Activated CD4-positive, CD25-positive, alpha-beta regulatory T cell (primary cell): ENCODE measurements around the gene LSM3.

Experiments used
- DNase-seq, 4 experiments: peaks; one replicate each; lab custom pipeline; 2025; lab: John Stamatoyannopoulos, UW

The LSM3 gene

DNA sequence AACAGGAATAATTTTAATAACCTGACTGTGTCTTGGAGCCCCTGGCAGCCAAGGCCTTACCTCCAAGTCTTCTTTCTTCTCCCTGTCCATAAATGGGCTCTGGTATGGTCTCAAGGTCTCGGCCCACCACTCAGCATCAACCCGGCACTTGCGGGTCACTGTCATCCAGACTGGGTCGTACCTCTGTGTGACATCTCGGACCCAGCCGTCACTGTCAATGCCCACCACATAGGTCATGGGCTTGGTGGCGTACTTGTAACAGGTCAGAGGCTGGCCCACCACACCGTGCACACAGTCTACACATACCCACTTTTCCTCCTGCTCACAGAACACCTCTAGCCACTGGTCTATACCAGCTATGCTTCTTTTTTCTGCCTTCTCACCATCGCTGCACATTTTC is 20.7 kb upstream of the LSM3 start:
- no peak for DNase-seq

DNA sequence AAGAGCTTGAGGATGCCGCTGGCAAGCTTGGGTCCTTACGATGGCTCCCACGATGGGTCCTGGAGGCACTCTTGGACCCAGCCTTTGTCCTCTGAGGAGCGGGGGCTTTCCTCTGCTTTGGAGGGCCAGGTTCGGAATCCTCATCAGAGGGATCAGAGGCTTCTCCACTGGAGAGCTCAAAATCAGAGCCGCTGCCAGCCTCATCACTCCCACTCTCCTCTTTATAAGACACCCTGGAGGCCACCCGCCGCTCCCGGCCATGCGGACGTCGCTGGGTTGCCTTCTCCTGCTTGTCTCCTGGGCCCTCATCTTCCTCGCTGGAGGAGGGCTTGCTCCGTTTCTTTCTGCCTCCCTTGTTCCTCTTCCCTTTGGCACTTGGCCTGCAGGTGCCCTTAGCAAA is 20.2 kb upstream of the LSM3 start:
- no peak for DNase-seq

DNA sequence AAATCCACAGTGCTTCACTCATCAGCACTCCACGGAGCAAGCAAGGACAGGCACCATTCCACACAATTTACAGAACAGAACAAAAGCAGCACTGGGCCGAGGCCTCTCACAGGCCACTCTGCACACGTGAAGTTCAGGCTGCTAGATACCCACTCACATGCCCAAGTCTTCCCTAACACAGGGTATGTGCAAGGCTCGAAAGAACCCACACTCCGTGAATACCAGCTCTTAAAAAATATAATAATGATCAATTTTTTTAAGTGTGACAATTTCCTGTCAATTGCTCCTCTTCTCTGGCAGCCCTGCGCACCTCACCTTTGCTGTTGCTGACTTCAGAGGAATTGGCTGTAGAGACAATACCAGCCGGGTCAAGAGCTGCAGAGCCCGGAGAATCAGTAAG is 19.2 kb upstream of the LSM3 start:
- no peak for DNase-seq

DNA sequence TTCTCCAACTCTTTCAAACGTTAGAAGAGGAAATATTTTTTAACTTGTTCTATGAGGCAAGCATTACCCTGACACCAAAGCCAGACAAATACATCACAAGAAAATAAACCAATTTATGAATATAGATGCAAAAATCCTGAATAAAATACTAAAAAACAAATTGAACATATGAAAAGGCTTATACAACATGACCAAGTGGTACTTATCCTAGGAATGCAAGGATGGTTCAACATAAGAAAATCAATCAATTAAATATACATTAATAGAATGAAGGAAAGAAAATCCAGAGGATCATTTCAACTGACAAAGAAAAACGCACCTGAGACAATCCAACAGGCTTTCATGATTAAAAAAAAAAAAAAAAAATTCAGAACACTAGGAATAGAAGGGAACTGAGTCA is 17.3 kb upstream of the LSM3 start:
- DNase-seq: no peak

DNA sequence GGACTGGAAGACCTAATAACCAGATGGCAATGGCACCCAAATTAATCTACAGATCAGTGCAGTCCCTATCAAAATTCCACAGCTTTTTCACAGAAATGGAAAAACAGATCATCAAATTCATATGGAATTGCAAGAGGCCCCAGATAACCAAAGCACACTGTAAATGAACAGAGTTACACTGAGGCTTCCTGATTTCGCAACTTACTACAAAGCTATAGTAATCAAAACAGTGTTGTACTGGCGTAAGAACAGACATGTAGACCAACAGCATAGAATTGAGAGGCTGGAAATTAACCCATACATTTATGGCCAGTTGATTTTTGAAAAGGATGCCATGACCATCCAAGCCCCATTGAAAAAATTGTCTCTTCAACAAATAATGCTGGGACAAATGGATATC is 16.4 kb upstream of the LSM3 start:
- no peak for DNase-seq

DNA sequence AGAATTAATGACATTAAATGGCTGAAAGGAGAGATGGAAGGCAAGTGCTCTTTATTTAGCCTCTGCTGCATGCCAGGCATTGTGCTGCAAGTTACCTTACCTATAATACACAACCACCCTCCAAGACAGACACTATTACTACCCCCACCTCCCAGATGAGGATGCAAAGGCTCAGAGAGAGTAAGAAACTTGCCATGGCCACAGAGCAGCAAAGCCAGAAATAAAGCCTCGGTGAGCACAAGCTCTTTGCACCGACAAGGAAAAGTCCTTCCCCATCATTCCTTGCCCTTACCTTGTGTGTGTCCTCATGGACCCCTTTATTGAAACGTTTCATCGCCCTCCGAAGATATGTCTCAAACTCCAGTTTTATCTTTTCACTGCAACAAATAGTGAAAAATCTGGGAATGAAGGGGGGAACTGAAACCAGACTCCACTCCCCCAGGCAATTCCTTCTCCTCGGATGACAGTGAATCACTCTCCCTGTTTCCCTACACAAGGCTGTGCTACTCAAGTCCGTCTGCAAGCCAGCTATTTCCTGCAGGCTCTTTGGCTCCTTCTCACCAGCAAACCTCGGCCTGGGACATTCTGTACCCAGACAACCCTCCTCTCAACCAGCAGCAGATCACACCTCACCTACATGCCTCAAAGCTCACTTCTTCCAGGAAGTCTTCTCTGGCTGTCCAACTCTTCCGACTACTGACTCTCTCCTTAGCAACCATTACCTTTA is 11.6 kb upstream of the LSM3 start:
- no peak for DNase-seq

DNA sequence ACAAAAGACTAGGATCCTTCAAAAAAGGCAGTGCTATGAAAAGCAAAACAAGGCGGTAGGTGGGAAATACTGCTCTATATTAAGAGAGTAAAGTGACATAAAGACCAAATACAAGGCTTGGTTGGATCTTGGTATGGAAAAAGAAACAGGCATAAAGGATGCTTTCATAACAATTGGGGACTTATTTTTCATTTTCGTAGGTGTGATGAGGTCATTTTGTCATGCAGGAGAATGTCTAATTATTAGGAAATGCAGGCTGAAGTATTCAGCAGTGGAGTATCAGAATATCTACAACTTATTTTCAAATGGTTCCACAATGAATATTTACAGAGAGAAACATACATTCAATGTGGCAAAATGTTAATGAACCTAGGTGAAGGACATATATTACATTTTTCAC is 9.2 kb upstream of the LSM3 start:
- DNase-seq: no peak

DNA sequence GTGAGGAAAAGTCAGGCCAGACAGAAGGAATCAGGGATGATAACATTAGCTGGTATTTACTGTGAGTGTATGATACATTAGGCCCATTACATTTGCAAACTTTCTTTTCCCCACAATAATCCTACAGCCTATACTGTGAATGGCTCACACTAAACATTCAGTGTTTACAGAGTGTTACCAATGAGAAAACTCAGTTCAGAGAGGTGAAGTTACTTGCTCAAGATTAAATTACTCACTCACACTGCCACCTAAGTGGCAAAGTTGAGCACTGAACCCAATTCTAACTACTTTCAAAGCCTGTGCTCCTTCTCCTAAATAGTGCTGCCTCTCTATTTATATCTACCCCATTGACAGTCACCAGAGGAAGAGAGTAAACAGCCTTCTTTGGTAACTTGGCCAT is 8.7 kb upstream of the LSM3 start:
- DNase-seq: no peak

DNA sequence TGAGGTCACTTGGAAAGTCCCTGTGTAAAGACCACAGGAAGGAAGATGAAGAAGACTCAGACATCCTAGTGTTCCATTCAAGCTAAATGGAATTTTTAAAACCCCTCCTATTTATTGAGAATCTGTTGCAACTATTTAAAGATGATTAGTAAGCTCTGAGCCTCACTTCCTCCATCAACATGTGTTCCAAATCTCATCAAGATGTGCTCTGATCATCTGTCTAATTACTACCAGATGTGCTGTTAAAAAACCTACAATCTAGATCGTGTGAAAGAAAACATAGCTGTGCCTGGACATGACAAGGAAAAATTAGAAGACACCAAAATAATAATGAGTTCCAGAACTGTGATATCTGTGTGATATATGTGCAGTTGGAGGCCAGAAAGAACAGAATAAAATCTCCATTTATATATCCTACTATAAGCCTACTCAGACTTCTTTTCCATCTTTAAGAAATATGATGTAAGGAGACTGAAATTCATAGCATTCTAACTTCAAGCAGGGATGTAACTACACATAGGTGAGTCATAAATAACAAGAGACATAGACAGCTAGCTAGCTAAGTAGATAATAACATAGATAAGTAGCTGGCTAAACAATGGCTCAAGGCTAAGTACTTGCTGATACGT is 8.0 kb upstream of the LSM3 start:
- no peak for DNase-seq

DNA sequence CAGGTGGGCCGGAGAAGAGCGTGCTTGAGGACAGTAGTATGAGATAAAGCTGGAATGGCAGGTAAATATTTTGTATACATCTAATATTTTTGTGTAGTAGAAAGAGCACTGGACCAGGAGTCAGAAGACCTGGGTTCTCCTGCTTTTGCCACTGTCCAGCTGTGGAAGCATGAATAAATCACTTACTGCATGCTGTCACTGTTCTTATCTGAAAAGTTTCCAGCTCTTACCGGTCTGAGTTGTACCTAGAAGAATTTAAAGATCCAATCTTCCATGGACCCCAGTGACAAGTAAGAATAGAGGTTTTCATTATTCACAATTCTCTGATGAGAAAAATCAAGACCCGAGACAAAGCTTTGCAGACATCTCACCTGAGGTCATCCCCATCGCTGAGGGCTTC is 6.1 kb upstream of the LSM3 start:
- no peak for DNase-seq

DNA sequence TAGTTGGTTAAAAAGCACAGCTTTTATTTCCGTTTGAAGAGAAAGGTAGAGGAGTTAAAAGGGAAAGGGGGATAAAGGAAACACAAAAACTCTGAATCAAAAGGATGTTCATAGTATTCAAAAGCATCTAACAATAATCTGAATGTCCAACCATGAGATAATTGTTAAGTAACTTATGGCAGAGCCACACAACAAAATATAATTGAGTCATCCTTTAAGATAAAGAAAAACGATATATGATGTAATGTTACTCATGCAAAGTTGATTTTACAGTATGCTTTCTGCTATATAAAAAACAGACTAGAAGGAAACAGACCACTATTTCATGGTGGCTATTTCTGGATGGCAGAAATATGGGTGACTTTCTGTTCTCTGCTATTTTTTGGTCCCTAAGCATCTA is 4.1 kb upstream of the LSM3 start:
- DNase-seq: no peak

DNA sequence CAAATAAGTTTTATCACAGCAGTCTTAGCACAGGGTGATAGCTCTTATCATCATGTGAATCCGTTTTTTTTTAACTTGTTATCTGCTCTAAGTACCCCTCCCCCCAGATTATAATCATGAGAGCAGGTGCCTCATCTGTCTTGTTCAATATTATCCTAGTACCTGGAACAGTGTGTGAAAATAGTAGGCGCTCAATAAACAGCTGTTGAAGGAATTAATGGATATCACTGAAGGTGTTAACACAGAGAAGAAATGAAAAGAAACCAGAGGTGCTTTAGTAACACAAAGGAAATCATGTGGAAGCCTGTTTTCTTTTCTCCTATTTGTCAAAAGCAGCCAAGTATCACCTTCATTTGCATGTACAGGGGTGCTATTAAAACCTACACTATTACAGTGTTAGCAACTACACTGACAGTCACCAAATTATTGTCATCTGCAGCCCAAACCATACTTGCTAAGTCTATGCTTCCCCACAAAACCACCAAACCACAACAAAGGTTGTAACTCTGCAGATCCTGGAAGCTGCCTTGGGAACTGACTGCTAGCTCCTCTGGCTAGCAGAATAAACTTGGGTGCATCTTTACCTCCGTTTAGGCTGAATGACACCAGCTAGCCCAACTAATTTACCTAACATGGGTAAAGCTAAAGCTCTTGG is 3.1 kb upstream of the LSM3 start:
- no peak for DNase-seq

DNA sequence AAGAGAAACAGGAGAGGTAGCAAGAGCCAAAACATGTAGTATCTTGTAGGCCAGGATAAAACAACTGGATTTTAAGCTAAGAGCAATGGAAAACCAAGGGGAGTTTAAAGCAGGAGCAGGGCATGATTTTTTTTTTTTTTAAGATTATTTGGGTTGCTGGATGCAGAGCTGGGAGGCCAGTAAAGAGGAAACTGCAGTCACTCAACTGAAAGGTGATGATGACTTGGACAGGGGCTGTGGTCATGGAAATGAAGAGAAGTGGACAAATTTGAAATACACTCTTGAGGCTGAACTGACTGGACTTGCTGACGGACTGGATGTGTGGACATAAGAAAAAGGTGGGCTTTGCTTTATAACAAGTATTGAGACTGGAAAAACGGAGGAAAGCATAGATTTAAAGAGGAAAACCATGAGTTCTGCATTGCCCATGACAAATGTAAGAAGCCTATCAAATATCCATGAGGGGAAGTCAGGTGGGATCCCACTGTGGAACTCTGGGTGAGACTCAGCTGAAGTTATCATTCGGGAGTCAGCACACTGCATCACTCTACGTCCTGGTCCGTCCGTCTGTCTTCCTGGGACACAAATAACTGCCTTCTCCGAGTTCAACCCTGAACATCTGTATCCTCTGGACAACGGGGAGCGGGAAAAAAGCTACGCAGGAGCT is 904 bp upstream of the LSM3 start:
- DNase-seq: no peak

DNA sequence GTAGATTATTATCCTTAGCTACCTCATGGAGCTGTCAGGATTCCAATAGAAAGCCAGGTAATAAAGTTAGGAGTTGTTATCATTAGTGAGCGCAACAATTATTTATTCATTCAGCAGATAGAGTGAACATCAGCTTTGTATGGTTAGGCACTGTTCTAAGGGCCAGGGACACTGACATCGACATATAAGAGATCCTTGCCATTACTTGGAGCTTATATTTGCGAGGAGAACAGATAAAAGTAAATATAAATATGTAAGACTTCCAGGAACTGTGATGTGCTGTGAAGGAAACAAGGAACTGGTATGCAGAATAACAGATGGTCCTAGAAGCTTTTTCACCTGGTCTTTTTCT is 473 bp downstream of the LSM3 start:
- DNase-seq: no peak

DNA sequence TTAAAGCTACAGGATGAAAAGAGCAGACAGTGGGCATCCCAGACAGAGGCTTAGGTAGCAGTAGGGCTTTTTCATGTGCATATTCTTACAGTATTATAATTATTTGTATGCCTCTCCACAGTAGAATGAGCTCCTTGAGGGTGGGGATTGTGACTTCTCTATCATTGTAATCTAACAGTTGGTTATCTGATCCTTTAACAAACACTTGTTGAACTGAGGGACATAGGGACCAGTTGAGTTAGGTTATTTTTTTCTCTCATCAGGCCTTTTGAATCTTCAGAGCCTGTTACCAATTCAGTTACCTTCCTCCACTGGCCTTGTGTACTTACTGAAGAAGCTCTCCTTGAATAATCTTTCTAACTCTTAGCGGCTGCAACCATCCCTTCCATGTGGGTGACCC is 1.2 kb downstream of the LSM3 start:
- no peak for DNase-seq

DNA sequence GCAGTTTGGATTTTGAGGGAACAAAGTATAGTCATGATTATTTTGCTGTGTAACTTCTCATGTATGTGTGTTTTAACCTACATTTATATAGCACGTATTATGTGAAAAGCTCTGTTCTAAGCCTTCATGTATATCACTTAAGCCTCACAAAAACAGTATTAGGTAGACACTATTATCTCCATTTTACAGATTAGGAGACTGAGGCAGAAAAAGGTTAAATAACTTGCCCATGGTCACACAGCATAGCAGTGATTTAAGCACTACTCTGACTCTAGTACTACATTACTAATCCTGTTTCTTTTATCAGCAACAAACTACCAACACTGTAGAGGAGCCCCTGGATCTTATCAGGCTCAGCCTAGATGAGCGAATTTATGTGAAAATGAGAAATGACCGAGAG is 2.6 kb downstream of the LSM3 start:
- DNase-seq: no peak

DNA sequence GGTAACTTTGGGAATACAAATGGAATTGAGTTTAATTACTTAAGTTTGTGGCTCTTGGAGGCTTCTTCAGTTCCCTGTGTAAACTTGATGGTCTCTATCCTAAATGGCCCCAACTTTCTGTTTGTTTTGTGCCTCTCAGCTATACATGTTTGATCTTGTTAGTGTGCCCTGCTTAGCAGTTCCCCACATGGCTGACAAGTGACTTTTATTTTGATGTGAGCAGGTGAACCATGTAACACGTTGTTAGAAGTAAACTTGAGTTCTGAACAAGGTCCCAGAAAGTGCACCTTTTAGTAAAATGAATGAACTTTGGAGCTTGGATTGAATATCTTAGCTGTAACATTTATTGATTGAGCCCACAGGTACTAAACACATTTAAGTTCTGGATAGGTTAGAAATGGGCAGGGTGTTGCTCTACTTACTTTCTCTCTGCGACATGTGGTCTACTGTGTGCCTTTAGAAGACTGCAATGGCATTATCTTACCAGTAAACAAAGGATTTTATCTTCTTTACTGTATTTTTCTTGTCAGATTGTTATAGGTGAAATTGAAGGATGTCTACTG is 4.5 kb downstream of the LSM3 start:
- no peak for DNase-seq

DNA sequence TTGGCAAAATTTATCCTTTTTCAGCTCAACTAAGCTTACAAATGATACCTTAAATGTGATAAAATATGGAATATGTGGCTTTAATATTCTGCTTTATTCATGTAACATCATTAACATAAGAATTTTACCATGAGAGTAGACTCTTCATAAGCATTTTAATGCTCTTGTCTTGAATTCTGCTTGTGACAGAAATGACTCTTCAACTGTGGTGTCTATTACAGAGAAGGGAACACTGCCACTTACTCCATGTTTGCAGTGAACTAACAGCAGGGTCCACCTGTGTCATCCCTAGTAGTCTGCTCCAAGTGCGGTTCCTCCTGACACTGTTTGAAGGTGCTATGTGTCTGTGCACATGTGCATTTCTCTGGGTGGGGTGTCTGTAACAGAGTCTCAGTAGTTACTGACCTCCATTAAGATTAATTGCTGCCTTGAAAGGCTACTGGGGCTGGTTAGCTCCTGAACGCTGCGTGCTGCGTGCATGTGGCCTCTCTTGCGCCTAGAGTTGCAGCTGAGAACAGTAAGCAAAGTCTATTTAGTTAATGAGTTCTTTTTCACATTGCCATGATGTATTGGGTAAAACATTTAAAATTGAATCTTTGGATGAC is 8.3 kb downstream of the LSM3 start:
- DNase-seq: no peak

DNA sequence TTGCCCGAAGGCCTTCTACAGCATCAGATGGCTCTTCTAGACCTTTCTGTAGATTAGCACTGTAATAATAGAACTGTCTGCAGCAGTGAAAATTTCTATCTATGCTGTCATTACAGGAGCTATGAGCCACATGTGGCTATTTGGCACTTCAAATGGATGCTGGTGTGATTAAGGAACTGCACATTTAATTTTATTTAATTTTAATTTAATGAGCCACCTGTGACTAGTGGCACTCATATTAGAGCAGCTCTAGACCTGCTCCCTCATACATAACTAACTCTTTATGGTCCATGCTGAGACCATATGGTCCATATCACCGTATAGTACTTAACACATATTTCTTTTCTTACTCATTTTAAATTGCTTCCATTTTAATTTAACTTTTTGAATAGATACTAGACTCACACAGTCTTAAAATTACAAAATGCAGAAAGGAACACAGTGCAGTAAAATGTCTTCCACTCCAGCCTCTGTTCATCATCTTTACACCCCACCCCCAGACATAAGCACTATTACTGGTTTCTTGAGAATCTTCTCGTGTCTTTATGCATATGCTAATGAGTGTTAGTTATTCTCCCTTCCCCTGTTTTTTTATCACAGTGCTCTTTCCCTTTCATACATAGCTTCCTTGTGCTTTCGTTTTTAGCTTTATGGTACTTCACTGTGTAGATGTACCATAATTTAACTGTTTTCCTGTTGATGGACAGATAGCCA is 9.6 kb downstream of the LSM3 start:
- no peak for DNase-seq

DNA sequence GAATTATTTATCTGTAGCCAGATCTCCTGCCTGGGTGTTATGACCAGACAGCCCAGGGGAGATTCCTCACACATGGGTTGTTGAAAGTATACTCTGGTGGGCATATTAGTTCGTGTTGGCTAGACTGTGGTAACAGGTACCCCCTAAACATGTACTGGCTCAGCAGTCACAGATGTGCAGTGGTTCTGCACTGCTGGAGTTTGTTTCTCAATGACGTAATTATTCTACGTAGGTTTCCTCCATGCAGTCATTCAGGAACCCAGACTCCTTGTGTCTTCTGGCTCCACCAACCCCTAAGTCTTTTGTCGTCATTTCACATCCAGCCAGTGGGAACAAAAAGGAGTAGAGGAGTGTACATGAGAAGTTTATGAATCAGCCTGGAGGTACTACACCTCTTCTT is 16.2 kb downstream of the LSM3 start:
- no peak for DNase-seq

DNA sequence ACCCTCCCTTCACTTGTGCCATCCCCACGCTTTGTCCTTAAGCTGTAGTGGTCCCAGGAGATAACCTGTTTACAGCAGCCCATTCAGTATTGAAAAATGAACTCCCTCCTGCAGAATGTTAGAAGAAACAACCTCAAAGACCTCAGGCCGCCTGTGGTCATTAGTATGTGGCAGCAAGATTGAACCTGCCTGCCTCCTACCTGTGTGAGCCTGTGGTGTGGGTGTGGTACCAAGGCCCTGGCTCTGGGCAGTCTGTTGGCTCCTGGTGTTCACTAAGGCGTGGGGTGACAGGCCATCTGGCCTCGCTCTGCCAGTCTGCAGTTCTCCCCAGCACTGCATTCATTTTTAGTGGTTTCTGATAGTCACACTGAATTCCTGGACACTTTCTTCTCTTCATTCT is 21.0 kb downstream of the LSM3 start:
- no peak for DNase-seq

DNA sequence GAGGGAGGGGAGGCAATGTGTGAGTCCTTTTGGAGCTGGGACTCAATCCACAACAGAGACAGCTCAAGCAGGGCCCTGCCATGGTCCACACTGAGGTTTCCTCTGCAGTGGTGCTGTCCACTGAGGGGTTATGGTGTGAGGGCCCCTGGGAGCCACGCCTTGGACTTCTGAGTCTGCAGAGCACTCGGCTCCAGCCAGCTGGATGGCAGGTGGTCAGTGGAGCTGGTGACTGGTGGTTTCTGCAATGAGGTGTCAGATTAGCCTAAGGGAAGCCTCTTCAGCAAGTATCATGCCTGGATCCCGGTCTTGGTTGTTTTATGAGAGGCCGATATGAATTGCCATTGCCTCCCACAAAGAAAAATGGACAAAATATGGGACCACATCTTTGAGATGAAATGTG is 21.7 kb downstream of the LSM3 start:
- no peak for DNase-seq
